Measurements from ENCODE around the gene CDK11A.

Gene CDK11A

DNA sequence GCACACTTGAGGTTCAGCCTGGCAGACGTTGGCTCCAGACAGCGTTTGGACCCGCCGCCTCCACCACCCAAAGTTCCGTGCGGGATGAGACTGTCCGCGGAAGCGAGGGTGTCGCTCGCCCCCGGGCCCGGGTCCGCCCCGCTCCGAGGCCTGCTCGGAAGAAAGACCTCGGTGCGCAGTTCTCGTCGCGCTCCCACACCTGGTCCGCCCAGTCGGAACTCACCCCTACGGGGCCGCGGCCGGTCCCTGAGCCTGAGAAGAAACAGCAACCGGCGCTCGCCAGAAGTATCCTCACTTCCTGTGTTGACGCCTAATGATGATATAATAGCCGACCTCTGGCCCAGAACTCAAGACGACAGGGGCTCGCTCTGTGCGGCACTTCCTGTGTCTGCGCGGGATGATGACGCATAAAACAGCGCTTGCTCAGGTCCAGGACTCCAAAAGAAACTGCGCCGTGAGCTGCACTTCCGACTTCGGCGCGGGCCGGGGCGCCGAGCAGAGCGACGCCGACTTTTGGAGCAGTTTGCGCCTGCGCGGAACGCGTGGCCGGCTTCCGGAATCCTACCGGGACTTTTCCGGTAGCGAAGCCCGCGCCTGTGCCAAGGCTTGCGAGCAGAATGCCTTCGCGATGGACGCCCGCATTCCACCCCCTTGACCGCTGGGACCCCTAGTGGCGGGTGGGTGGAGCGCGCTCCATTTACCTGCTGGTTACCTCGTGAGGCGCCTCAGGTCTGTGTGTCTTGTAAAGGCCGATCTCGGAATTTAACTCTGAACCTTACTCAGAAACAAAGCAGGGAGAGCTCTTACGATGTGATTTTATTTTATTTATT lies at the start of gene CDK11A:
CDK11A (minus strand) TSS at position 323 of the 830 bp plus-strand sequence. CDS start 1,539 bp downstream, outside the sequence.
- peak; percentile 97 for DNase-seq (ENCODE audit: extremely low read depth, low read depth)

DNA sequence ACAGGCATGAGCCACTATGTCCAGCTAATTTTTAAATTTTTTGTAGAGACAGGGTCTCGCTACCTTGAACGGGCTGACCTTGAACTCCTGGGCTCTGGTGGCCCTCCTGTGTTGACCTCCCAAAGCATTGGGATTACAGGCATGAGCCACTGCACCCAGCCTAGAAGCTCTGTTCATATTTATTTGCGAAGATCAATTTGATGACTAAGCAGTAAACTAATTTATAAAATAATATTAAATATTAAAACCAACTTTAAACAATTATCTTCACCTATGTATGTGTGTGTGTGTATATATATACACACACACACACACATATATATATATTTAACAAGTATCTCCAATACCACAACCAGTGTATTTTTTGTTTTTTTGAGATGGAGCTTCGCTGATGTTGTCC lies 49.7 kb upstream of the CDK11A start:
- TF ChIP-seq, protein P1, sequence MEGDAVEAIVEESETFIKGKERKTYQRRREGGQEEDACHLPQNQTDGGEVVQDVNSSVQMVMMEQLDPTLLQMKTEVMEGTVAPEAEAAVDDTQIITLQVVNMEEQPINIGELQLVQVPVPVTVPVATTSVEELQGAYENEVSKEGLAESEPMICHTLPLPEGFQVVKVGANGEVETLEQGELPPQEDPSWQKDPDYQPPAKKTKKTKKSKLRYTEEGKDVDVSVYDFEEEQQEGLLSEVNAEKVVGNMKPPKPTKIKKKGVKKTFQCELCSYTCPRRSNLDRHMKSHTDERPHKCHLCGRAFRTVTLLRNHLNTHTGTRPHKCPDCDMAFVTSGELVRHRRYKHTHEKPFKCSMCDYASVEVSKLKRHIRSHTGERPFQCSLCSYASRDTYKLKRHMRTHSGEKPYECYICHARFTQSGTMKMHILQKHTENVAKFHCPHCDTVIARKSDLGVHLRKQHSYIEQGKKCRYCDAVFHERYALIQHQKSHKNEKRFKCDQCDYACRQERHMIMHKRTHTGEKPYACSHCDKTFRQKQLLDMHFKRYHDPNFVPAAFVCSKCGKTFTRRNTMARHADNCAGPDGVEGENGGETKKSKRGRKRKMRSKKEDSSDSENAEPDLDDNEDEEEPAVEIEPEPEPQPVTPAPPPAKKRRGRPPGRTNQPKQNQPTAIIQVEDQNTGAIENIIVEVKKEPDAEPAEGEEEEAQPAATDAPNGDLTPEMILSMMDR (IDR thresholded peaks at IDR 0.05; ENCODE audit: low read depth, low read length) = no peak
- no peak for DNase-seq (ENCODE audit: extremely low read depth, low read depth)

DNA sequence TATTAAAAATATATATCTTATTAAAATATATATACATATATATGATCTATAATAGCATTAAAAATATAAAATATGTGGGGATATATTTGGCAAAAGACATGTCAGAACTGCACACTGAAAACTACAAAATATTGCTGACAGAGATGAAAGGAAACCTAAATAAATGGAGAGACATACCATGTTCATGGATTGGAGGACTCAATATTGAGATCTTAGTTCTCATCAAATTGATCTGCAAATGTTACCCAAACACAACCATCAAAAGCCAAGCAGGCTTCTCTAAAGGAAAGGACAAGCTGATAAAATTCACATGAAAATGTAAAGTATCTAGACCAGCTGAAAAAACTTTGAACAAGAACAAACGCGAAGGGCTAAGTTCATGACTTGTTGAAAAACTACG lies 46.9 kb upstream of the CDK11A start:
- TF ChIP-seq, protein P1 (IDR thresholded peaks at IDR 0.05; ENCODE audit: low read depth, low read length) = no peak
- no peak for DNase-seq (ENCODE audit: extremely low read depth, low read depth)

DNA sequence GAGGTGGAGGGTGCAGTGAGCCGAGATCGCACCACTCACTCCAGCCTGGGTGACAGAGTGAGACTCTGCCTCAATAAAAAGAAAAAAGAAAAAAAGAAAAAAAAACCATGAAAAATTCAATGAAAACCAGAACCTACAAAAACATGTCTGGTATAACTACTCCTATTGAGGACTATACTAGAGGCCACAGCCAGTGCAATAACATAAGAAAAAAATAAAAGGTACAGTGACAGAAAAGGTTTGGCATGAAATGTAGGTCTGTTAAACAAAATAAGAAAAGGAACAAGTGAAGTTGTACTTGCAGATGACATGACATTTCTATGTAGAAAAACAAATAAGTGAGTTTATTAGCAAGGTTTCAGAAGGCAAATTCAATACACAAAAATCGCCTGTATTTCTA lies 45.9 kb upstream of the CDK11A start:
- TF ChIP-seq, protein P1 (IDR thresholded peaks at IDR 0.05; ENCODE audit: low read depth, low read length) = no peak
- DNase-seq (ENCODE audit: extremely low read depth, low read depth) = no peak

DNA sequence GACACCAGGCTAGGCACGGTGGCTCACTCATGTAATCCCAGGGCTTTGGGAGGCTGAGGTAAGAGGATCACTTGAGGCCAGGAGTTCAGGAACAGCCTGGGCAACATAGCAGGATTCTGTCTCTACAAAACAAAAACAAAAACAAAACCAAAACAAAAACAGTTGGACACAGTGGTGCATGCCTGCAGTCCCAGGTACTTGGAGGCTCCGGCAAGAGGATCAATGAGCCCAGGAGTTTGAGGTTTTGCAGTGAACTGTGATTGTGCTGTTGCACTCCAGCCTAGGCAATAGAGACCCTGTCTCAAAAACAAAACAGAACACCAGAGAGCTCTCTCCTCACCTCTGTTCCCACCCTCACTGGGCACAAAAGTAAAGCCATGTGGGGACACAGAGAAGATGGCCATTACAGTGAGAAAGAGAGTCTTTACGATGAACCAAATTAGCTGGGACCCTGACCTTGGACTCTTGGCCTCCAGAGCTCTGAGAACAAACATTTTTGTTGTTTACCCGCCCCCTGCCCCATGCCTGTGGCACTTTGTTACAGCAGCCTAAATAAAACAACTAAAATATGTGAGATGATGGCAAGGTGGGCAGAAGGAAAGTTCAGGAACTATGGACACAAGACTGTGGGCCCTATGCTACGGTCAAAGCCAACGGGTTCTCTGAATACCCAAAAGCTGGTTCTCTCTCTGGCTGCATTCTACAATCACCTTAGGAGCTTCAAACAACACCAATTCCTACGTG lies 44.3 kb upstream of the CDK11A start:
- TF ChIP-seq, protein P1 (IDR thresholded peaks at IDR 0.05; ENCODE audit: low read depth, low read length) = no peak
- DNase-seq (ENCODE audit: extremely low read depth, low read depth) = no peak

DNA sequence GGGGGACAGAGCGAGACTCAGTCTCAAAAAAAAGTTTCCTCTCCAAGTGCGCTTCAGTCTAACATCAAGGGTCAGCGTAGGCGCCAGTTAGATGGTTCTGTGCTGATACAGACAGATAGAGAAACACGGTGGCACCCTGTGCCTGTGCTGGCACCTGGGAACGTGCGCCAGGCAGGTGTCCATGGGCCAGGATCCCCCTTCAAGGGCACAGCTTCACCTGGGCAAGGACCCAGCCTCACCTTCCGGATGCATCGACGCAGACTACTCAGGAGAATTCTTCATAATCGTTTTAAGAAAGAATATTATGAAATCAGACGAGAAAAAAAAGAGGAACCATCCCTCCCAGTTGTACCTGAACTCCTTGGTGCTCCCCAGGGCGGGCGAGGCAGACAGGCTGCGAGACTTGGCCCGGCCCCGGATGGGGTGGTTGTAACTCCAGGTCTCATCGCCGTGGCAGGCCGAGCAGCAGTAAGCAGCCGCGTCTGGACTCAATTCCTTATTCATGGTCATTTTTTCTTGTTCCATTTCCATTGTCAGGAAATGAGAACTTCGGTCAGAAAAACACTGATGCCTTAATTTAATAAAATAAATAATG lies 40.8 kb upstream of the CDK11A start:
- TF ChIP-seq, protein P1 (IDR thresholded peaks at IDR 0.05; ENCODE audit: low read depth, low read length) = no peak
- DNase-seq (ENCODE audit: extremely low read depth, low read depth) = no peak

DNA sequence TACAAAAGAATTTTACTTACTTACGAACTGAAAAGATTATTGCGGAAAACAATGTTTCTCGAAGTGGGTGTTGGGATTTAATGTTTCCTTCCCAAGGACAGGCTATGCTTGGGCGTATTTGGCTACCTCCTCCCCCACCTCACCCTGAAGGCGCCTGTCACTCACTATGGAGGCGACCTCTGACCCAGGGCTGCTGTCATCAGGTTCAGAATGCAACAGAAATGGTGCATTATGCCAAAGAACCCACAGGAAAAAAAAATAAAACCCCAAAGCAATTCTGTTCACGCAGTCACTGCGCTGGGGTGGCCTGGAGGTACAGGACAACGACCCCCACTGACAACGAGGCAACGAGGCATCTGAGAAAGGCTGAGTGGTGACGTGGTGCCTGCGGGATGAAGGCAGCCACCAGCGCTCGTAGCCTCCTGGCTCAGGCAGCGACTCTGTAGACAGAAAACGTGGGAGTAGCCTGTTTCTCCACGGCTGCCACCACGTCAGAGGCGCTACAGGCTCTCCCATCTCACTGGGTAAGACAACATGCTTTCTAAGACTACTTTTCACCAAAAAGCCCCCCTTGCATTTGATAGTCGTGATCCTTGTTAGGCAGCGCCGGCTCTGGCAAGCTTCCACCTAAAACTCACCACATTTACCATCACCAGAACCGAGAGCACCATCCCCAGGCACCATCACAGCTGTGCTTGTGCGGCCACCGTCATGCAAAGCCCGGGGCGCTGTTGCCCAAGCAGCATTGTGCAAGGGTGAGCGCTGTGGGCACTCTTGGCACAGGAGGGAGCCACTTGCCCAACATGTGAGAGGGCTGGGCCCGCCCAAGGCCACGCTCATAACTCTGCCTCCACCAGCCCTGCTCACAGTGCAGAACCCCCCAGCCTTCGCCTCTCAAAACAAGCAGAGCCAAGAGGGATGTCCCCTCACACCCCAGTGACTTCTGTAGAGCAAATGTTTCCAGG lies 39.8 kb upstream of the CDK11A start:
- DNase-seq (ENCODE audit: extremely low read depth, low read depth) = no peak
- TF ChIP-seq, protein P1 (IDR thresholded peaks at IDR 0.05; ENCODE audit: low read depth, low read length) = no peak; the same call in 1 of the 2 replicates
